Measurements from ENCODE around the gene LINC00632.

DNA sequence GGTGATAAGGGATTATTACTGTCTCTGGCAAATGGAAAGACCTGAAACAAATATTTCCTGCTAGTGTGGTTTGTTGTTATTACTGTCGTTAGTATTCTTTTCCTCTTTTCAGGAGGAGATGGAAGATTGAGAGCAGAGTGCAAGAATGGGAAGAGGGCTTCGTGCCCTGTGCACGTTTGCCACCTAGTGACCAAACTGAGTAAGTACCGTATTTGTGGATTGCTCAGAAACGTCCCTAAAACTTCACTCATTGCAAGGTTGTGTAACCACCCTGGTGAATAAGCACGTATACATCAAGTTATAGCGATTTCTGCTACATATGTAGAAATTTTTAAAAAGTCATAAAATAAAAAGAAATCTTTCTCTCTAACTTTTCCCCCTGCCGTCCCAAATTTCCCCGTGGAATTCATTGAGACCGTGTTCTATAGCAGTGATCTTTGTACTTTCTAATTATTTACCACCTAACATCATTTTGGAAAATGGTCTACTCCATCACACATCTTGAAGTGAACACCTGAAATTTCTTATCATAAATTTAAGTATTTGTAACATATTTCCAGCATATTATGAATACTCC is 24.3 kb downstream of the LINC00632 start:
- TF ChIP-seq, protein P1, sequence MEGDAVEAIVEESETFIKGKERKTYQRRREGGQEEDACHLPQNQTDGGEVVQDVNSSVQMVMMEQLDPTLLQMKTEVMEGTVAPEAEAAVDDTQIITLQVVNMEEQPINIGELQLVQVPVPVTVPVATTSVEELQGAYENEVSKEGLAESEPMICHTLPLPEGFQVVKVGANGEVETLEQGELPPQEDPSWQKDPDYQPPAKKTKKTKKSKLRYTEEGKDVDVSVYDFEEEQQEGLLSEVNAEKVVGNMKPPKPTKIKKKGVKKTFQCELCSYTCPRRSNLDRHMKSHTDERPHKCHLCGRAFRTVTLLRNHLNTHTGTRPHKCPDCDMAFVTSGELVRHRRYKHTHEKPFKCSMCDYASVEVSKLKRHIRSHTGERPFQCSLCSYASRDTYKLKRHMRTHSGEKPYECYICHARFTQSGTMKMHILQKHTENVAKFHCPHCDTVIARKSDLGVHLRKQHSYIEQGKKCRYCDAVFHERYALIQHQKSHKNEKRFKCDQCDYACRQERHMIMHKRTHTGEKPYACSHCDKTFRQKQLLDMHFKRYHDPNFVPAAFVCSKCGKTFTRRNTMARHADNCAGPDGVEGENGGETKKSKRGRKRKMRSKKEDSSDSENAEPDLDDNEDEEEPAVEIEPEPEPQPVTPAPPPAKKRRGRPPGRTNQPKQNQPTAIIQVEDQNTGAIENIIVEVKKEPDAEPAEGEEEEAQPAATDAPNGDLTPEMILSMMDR (IDR thresholded peaks at IDR 0.05), result peak; percentile 25 to 69 (median 55)
- TF ChIP-seq POLR2A (IDR thresholded peaks at IDR 0.05), result no peak

Data from thyroid gland (tissue), 4 donors.